ENCODE measurements around the gene STARD5. TPM values are rescaled to one million over a fixed set of nuclear protein-coding genes. Genes with fewer than 3 reads are reported as not detected.

Gene STARD5
- total RNA-seq, 1 donor from 2014 or later = 5.5 TPM

GRCh38 chr15:81265944-81266775, 57.8 kb downstream of the STARD5 start:
- DNase-seq (ENCODE audit: low read depth) = peak; percentile 42
- H3K4me3 Mint-ChIP-seq (ENCODE audit: unreplicated experiment) = no peak overlapping the region
- peak overlapping the region; percentile 26 for H2AFZ ChIP-seq (ENCODE audit: low read depth, low read length)

GRCh38 chr15:81265256-81265943, 58.5 kb downstream of the STARD5 start:
- Mint-ChIP-seq H3K4me1 (ENCODE audit: low read depth, unreplicated experiment) (peaks cover 19% of the 10 kb centered on the region), H3K4me3 (ENCODE audit: unreplicated experiment) (peak overlapping the region; percentile 35)

More at GRCh38 chr15:81265944-81266775, 57.8 kb downstream of the STARD5 start:
- Mint-ChIP-seq H3K27me3 (ENCODE audit: low read depth, unreplicated experiment) (peaks cover 15% of the 10 kb centered on the region), H3K36me3 (ENCODE audit: low read depth, unreplicated experiment) (no peaks in the 10 kb centered on the region), H3K9me3 (ENCODE audit: unreplicated experiment) (no peaks in the 10 kb centered on the region), H3K27ac (ENCODE audit: unreplicated experiment) (no peak overlapping the region), H3K4me1 (ENCODE audit: low read depth, unreplicated experiment) (peaks cover 19% of the 10 kb centered on the region)
- no peak for TF ChIP-seq EZH2 (IDR thresholded peaks at IDR 0.05; ENCODE audit: insufficient read depth, low read length)
- peak; percentile 96 for TF ChIP-seq CTCF (IDR thresholded peaks at IDR 0.05; ENCODE audit: insufficient read depth, low read depth, low read length)
- Histone ChIP-seq H3K4me3 (ENCODE audit: insufficient read depth, low read depth, low read length) (no peak overlapping the region), H3K4me1 (ENCODE audit: insufficient read depth, low read length) (peaks cover 7% of the 10 kb centered on the region), H3K27ac (ENCODE audit: low read depth, low read length) (no peak overlapping the region), H3K36me3 (ENCODE audit: insufficient read depth, low read length) (no peaks in the 10 kb centered on the region), H3K27me3 (ENCODE audit: insufficient read depth, low read length) (peaks cover 21% of the 10 kb centered on the region), H3K9ac (ENCODE audit: low read length) (no peak overlapping the region), H3K9me3 (ENCODE audit: insufficient read depth, low read depth, low read length) (no peaks in the 10 kb centered on the region), H3K4me2 (ENCODE audit: low read length) (peak overlapping the region; percentile 68), H4K20me1 (ENCODE audit: insufficient read depth, low read length) (no peaks in the 10 kb centered on the region), H3K79me2 (ENCODE audit: insufficient read depth, low read length) (no peaks in the 10 kb centered on the region)
- no peak for FAIRE-seq

More at GRCh38 chr15:81265256-81265943, 58.5 kb downstream of the STARD5 start:
- TF ChIP-seq EZH2 (IDR thresholded peaks at IDR 0.05; ENCODE audit: insufficient read depth, low read length) = no peak
- TF ChIP-seq CTCF (IDR thresholded peaks at IDR 0.05; ENCODE audit: insufficient read depth, low read depth, low read length) = no peak
- H3K27me3 Mint-ChIP-seq (ENCODE audit: low read depth, unreplicated experiment) = peaks cover 15% of the 10 kb centered on the region
- no peaks in the 10 kb centered on the region for H3K9me3 Mint-ChIP-seq (ENCODE audit: unreplicated experiment)
- no peak overlapping the region for H3K4me3 ChIP-seq (ENCODE audit: insufficient read depth, low read depth, low read length)
- peak overlapping the region; percentile 68 for H3K4me2 ChIP-seq (ENCODE audit: low read length)
- H3K4me1 ChIP-seq (ENCODE audit: insufficient read depth, low read length) = peaks cover 1% of the 10 kb centered on the region
- no peaks in the 10 kb centered on the region for H3K9me3 ChIP-seq (ENCODE audit: insufficient read depth, low read depth, low read length)
- no peaks in the 10 kb centered on the region for H3K79me2 ChIP-seq (ENCODE audit: insufficient read depth, low read length)
- FAIRE-seq (no peak), DNase-seq (ENCODE audit: low read depth) (no peak)
- H3K27ac Mint-ChIP-seq (ENCODE audit: unreplicated experiment) = peak overlapping the region; percentile 9
- H3K36me3 Mint-ChIP-seq (ENCODE audit: low read depth, unreplicated experiment) = no peaks in the 10 kb centered on the region
- H3K27ac ChIP-seq (ENCODE audit: low read depth, low read length) = no peak overlapping the region
- peaks cover 21% of the 10 kb centered on the region for H3K27me3 ChIP-seq (ENCODE audit: insufficient read depth, low read length)
- H3K9ac ChIP-seq (ENCODE audit: low read length) = no peak overlapping the region
- H3K36me3 ChIP-seq (ENCODE audit: insufficient read depth, low read length) = no peaks in the 10 kb centered on the region
- H4K20me1 ChIP-seq (ENCODE audit: insufficient read depth, low read length) = no peaks in the 10 kb centered on the region
- H2AFZ ChIP-seq (ENCODE audit: low read depth, low read length) = peak overlapping the region; percentile 21

Measured in astrocyte (in vitro differentiated cells and primary cell).